K562 (cell line): ENCODE results near the gene ANGPTL3.

Experiments used
- ATF7 ChIP-seq: fragments of 450-650 bp; IDR thresholded peaks from 2 replicates; pipeline ENCODE4 v1.7.1; 2014; ENCODE audit warnings: mild to moderate bottlenecking, moderate library complexity
- CUX1 ChIP-seq: fragments of 200-800 bp; sonication (Bioruptor generic); IDR thresholded peaks from 2 replicates; pipeline ENCODE4 v1.6.1; 2016; ENCODE audit warnings: missing genetic modification characterization, missing compliant biosample characterization
- GABPA ChIP-seq: fragments of 200-800 bp; sonication (Bioruptor generic); conservative IDR thresholded peaks from 2 replicates; pipeline ENCODE4 v1.6.1; 2016; ENCODE audit warnings: low read depth, missing genetic modification characterization, missing compliant biosample characterization
- HCFC1 ChIP-seq: IDR thresholded peaks from 2 replicates; pipeline ENCODE4 v1.6.1; 2012; ENCODE audit warnings: low read depth, low read length, improper control_type of control experiment
- IRF9 ChIP-seq: fragments of 450-650 bp; IDR thresholded peaks from 2 replicates; pipeline ENCODE4 v1.6.1; 2016; ENCODE audit warnings: missing biosample characterization, missing genetic modification characterization
- LARP7 ChIP-seq: fragments of 450-650 bp; IDR thresholded peaks from 2 replicates; pipeline ENCODE4 v1.6.1; 2016
- POLR2A ChIP-seq: fragments of 450-650 bp; conservative IDR thresholded peaks from 2 replicates; pipeline ENCODE4 v1.6.1; 2016
- RAD21 ChIP-seq, 2 experiments: fragments of 250-450 bp in 1 of 2; fragments of 450-650 bp in 1 of 2; sonication (Bioruptor Pico) in 1 of 2; formaldehyde crosslinking in 1 of 2; IDR thresholded peaks in 1 of 2; conservative IDR thresholded peaks in 1 of 2; 2 replicates each; pipeline versions ENCODE4 v1.4.0 to v1.8.0; 2020 to 2022; ENCODE audit warnings: mild to moderate bottlenecking in 2 of 2, moderate library complexity in 1 of 2
- RBM34 ChIP-seq: fragments of 200-400 bp; formaldehyde crosslinking; IDR thresholded peaks from 2 replicates; pipeline ENCODE4 v1.6.1; 2018; ENCODE audit warnings: low read length, borderline replicate concordance; ENCODE audit not compliant: insufficient read depth
- REST ChIP-seq, 2 experiments: fragments of 450-650 bp; formaldehyde crosslinking in 1 of 2; IDR thresholded peaks; 2 replicates each; pipeline versions ENCODE4 v1.4.0 to v1.6.1; 2014 to 2020; ENCODE audit warnings: mild to moderate bottlenecking in 2 of 2, borderline replicate concordance in 1 of 2, low read depth in 1 of 2
- SMARCA5 ChIP-seq: fragments of 450-650 bp; IDR thresholded peaks from 2 replicates; pipeline ENCODE4 v1.6.1; 2016
- ZFP1 ChIP-seq: fragments of 450-650 bp; formaldehyde crosslinking; IDR thresholded peaks from 2 replicates; pipeline ENCODE4 v1.4.0; 2020; ENCODE audit warnings: mild to moderate bottlenecking, mixed read lengths
- ZNF274 ChIP-seq: IDR thresholded peaks from 2 replicates; pipeline ENCODE4 v1.6.1; 2011; ENCODE audit warnings: low read depth, mild to moderate bottlenecking, low read length, moderate library complexity, borderline replicate concordance

- TF ChIP-seq REST (IDR thresholded peaks at IDR 0.05; ENCODE audit: borderline replicate concordance) (no peak), REST (CRISPR knock-in tag; IDR thresholded peaks at IDR 0.05; ENCODE audit: low read depth) (no peak), LARP7 (no peak), POLR2A (no peak), RAD21 (CRISPR knock-in tag; conservative IDR thresholded peaks at IDR 0.05 in 1 of 2, IDR thresholded peaks at IDR 0.05 in 1 of 2) (no peak), ATF7 (no peak), SMARCA5 (no peak), RBM34 (no peak), ZNF274 (no peak), HCFC1 (no peak), IRF9 (tag) (no peak), CUX1 (CRISPR knock-in tag) (no peak), GABPA (no peak), ZFP1 (no peak)
Observed at GRCh38 chr1:62643283-62643682, 46.0 kb downstream of the ANGPTL3 start.
